Caco-2 (cell line): ENCODE results near the gene BYSL. TPM values are rescaled to one million over a fixed set of nuclear protein-coding genes. Genes with fewer than 3 reads are reported as not detected.

Experiments
- BruUV-seq: library from RNA; stranded (reverse); fragments of 400-500 nt; replicated peaks from 2 replicates; lab custom pipeline; 2021; lab: Mats Ljungman, UMichigan
- CTCF ChIA-PET: fragments of 300-600 bp; sonication (Branson Sonifier 250); formaldehyde crosslinking; loops from one replicate; lab custom pipeline; 2022; ENCODE audit warnings: antibody characterized with exemption; lab: Charles Lee
- POLR2A ChIA-PET: fragments of 300-600 bp; sonication (Branson Sonifier 250); formaldehyde crosslinking; loops from one replicate; lab custom pipeline; 2022; ENCODE audit warnings: antibody characterized with exemption; lab: Charles Lee
- DNase-seq, 2 experiments: peaks; one replicate each; pipeline versions ENCODE4 v3.0.0 to v3.0.0-alpha.2; 2020 to 2022
- H3K27me3 ChIP-seq: replicated peaks from 2 replicates; pipeline ENCODE4 v1.6.0; 2011; ENCODE audit warnings: low read length; ENCODE audit not compliant: control insufficient read depth, insufficient read depth
- H3K36me3 ChIP-seq: 2 replicates; pipeline ENCODE4 v1.5.1; 2011; ENCODE audit warnings: low read length; ENCODE audit not compliant: control insufficient read depth, insufficient read depth
- H3K4me1 ChIP-seq: fragments of 250-450 bp; sonication (Bioruptor Pico); 2 replicates; pipeline ENCODE4 v1.5.1; 2020; ENCODE audit warnings: mild to moderate bottlenecking
- H3K4me3 ChIP-seq: 2 replicates; pipeline ENCODE4 v1.5.1; 2011; ENCODE audit warnings: low read depth, mild to moderate bottlenecking, control low read depth, low read length
- H3K9me3 ChIP-seq: fragments of 250-450 bp; sonication (Bioruptor Pico); 2 replicates; pipeline ENCODE4 v1.5.1; 2020; ENCODE audit warnings: mild to moderate bottlenecking, moderate library complexity
- H3K27ac Mint-ChIP-seq: one replicate; pipeline ENCODE4 v1.8.0; 2022; ENCODE audit warnings: mixed read lengths; ENCODE audit not compliant: unreplicated experiment
- H3K27me3 Mint-ChIP-seq: one replicate; pipeline ENCODE4 v1.8.0; 2022; ENCODE audit warnings: mixed read lengths; ENCODE audit not compliant: insufficient read depth, unreplicated experiment
- H3K36me3 Mint-ChIP-seq: one replicate; pipeline ENCODE4 v1.8.0; 2022; ENCODE audit warnings: mild to moderate bottlenecking, mixed read lengths; ENCODE audit not compliant: insufficient read depth, unreplicated experiment
- H3K4me1 Mint-ChIP-seq: one replicate; pipeline ENCODE4 v1.8.0; 2022; ENCODE audit warnings: low read depth, mixed read lengths; ENCODE audit not compliant: unreplicated experiment
- H3K4me3 Mint-ChIP-seq: one replicate; pipeline ENCODE4 v1.8.0; 2022; ENCODE audit warnings: mild to moderate bottlenecking, moderate library complexity, mixed read lengths; ENCODE audit not compliant: unreplicated experiment
- H3K9me3 Mint-ChIP-seq: one replicate; pipeline ENCODE4 v1.8.0; 2022; ENCODE audit warnings: mixed read lengths; ENCODE audit not compliant: unreplicated experiment
- intact Hi-C: fragments of 100-400 bp; cut with micrococcal nuclease; formaldehyde crosslinking; loops from one replicate; pipeline ENCODE4 v1.10.0; 2022; ENCODE audit not compliant: unreplicated experiment
- total RNA-seq: library from RNA; stranded (reverse); gene quantifications from 2 replicates; pipeline ENCODE4 v1.2.3, GENCODE V29; 2022
- TF ChIP-seq, protein P1 (sequence below), 2 experiments: fragments of 200-600 bp in 1 of 2; IDR thresholded peaks; 1 replicate in 1 of 2; 2 replicates in 1 of 2; pipeline versions ENCODE4 v1.5.1 to v1.8.0; 2011 to 2022; ENCODE audit warnings: antibody characterized with exemption in 1 of 2, control low read depth in 1 of 2, inconsistent platforms in 1 of 2, low read depth in 1 of 2, low read length in 1 of 2, mild to moderate bottlenecking in 1 of 2, moderate library complexity in 1 of 2; ENCODE audit not compliant: insufficient read depth in 1 of 2, severe bottlenecking in 1 of 2, unreplicated experiment in 1 of 2

BYSL gene
- total RNA-seq, 1 experiment from 2014 or later: 45.9 TPM

DNA sequence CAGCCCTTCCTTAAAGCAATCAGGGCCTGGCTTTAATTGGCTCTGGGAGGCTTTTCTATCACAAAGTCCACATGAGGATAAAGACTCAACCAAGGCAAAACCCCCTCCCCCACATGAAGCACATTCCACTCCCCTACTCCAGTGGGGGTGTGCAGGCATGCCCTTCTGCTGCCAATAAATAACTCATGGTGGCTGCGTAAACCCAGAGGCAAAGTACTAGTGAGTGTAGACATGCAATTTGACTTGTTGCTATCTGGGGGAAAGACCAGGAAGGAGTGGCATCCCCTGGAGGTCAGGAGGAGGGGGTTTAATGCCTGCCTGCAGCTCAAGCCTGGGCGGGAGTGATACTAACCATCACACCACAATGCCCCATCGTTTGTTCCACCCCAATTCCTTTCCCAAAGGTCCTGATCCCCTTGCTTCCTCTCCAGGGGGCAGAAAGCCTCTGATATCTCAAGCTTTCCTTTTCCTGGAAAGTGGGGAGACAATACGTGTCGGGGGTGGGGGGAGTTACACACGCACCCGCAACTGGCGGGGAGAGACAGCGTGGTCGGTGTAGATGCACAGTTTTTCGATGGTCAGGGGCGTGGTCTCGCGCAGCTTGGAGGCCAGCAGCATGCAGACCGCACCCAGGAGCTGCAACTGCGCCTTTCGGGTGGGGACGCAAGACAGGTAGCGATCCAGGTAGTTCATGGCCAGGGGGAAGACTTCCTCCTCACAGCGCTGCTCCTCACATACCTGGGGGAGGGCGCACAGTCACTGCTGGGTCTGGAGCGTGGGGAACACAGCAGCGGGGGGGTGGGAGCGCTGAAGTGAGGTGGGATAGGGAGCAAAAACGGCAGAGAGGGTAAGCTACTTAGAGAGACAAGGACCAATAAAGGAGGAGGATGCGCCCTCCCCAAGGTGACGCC is 18.8 kb downstream of the BYSL start:
- H3K27ac Mint-ChIP-seq: peak overlapping the region; percentile 86
- H3K36me3 ChIP-seq: peaks cover 3% of the 10 kb centered on the region
- TF ChIP-seq, protein P1, sequence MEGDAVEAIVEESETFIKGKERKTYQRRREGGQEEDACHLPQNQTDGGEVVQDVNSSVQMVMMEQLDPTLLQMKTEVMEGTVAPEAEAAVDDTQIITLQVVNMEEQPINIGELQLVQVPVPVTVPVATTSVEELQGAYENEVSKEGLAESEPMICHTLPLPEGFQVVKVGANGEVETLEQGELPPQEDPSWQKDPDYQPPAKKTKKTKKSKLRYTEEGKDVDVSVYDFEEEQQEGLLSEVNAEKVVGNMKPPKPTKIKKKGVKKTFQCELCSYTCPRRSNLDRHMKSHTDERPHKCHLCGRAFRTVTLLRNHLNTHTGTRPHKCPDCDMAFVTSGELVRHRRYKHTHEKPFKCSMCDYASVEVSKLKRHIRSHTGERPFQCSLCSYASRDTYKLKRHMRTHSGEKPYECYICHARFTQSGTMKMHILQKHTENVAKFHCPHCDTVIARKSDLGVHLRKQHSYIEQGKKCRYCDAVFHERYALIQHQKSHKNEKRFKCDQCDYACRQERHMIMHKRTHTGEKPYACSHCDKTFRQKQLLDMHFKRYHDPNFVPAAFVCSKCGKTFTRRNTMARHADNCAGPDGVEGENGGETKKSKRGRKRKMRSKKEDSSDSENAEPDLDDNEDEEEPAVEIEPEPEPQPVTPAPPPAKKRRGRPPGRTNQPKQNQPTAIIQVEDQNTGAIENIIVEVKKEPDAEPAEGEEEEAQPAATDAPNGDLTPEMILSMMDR (IDR thresholded peaks at IDR 0.05; ENCODE audit: insufficient read depth in 1 of 2, low read depth in 1 of 2, low read length in 1 of 2, severe bottlenecking in 1 of 2, unreplicated experiment in 1 of 2): no peak
- TSS peak; percentile 14 for BruUV-seq
- no peaks in the 10 kb centered on the region for H3K9me3 ChIP-seq
- H3K27me3 Mint-ChIP-seq: no peaks in the 10 kb centered on the region
- no peaks in the 10 kb centered on the region for H3K9me3 Mint-ChIP-seq
- DNase-seq: peak; percentile 42 to 71
- peaks cover 17% of the 10 kb centered on the region for H3K4me1 Mint-ChIP-seq
- peak overlapping the region; percentile 94 for H3K4me3 ChIP-seq
- intact Hi-C loops: loop anchor here (1.0 to 5.0 kb wide), 4 partner anchors 19 to 138 kb away; partner anchors contain the start of genes BYSL and MED20
- peak overlapping the region; percentile 80 for H3K4me3 Mint-ChIP-seq
- peaks cover 26% of the 10 kb centered on the region for H3K36me3 Mint-ChIP-seq
- ChIA-PET CTCF (interaction anchor here (0.6 to 4.0 kb wide), 6 partner anchors 19 to 153 kb away, joined by 3 to 18 read pairs (median 6); partner anchors contain the start of genes BYSL and MED20), POLR2A (interaction anchor here (0.5 to 1.3 kb wide), 4 partner anchors 19 to 143 kb away, joined by 3 to 12 read pairs (median 5); partner anchors contain the start of genes BYSL and MED20)
- H3K27me3 ChIP-seq: no peaks in the 10 kb centered on the region
- H3K4me1 ChIP-seq: peaks cover 29% of the 10 kb centered on the region

DNA sequence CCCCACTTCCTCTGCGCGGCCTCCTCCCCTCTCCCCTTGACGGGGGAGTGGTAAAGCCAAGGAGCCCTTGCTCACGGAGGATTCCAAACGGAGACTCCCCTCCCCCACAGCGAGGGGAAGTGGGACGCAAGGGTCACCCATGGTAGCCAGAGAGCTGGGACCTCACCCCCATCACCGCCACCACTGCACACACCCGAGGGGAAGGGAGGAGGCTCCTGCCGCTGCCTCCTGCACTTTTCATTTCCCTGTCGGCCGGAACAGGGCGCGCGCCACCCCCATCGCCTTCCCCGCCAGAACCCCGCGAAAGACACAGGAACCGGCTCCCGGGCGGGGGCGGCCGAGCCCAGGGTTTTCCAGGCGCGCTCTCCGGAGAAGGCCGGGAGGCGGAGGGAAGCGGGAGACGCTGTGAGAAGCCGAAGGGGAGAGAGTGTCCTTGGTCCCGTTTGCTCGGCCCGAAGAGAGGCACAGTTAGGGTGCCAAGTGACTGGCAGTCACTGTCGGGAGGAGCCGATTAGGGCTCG is 19.5 kb downstream of the BYSL start:
- peaks cover 17% of the 10 kb centered on the region for H3K4me1 Mint-ChIP-seq
- CTCF ChIA-PET: interaction anchor here (0.6 to 4.0 kb wide), 2 partner anchors 36 to 103 kb away, joined by 10 to 18 read pairs; no protein-coding TSS in a partner anchor
- no peaks in the 10 kb centered on the region for H3K9me3 ChIP-seq
- peak overlapping the region; percentile 80 for H3K4me3 Mint-ChIP-seq
- no peaks in the 10 kb centered on the region for H3K27me3 Mint-ChIP-seq
- H3K9me3 Mint-ChIP-seq: no peaks in the 10 kb centered on the region
- no TSS peak for BruUV-seq
- TF ChIP-seq, protein P1 (IDR thresholded peaks at IDR 0.05; ENCODE audit: insufficient read depth in 1 of 2, low read depth in 1 of 2, low read length in 1 of 2, severe bottlenecking in 1 of 2, unreplicated experiment in 1 of 2): no peak
- peak in 1 of 2 experiments; percentile 46 for DNase-seq
- POLR2A ChIA-PET: interaction anchor here (1.6 kb wide), 1 partner anchor 20 kb away, joined by 8 read pairs; the partner anchor contains the start of genes BYSL and MED20
- H3K4me3 ChIP-seq: peak overlapping the region; percentile 94
- H3K36me3 ChIP-seq: peaks cover 3% of the 10 kb centered on the region
- peaks cover 21% of the 10 kb centered on the region for H3K36me3 Mint-ChIP-seq
- H3K27ac Mint-ChIP-seq: peak overlapping the region; percentile 86
- H3K27me3 ChIP-seq: no peaks in the 10 kb centered on the region
- peaks cover 22% of the 10 kb centered on the region for H3K4me1 ChIP-seq
- intact Hi-C loops: loop anchor here (1.0 to 2.0 kb wide), 4 partner anchors 20 to 103 kb away; partner anchors contain the start of genes BYSL and MED20
